ENCODE measurements around the gene GRAMD4. TPM values are rescaled to one million over a fixed set of nuclear protein-coding genes. Genes with fewer than 3 reads are reported as not detected.

Gene GRAMD4
- total and polyA plus RNA-seq, 10 of the 15 experiments (the other 5 are each of a cell fraction or from before 2014, with no cell fraction given): 0.21 to 45.5 (median 10.6) TPM

DNA sequence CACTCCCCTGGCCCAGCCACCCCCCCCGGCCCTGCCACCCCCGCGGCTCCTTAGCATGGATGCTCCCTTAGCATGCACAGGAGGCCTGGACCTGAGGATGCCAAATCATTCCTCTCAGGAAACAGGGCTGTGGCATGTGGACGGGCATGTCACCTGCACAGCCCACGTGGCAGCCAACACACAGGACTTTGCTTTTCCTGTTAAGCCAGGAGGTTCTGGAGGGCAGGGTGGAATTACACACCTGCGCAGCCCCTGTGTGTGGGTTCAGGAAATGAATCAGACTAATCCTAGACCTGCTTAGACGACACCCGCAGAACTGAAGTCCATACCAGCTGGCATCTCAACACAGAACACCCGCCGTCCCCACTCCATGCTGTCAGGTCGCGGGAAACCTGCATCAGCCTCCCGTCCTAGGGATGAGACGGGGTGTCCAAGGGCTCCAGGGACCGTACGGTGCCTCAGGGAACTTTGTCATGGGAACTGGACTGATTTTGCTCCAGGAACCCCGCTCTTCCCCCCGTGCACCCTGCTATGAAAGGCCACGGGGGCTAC, 107.7 kb downstream of the GRAMD4 start:
- Histone ChIP-seq H3K4me2 (ENCODE audit: control insufficient read depth, insufficient read depth) (no peak overlapping the region), H3K27ac (ENCODE audit: control insufficient read depth, insufficient read depth) (no peak overlapping the region), H3K27me3 (replicated peaks in 1 of 2; ENCODE audit: control insufficient read depth in 2 of 2, insufficient read depth in 2 of 2, low read length in 1 of 2) (no peaks in the 10 kb centered on the region), H2AFZ (ENCODE audit: control insufficient read depth, low read depth, low read length) (no peak overlapping the region), H3K36me3 (ENCODE audit: control insufficient read depth in 2 of 2, insufficient read depth in 2 of 2, low read length in 1 of 2) (peaks cover 3 to 13% of the 10 kb centered on the region in 2 experiments; a peak in 3 of 4 replicates), H3K4me3 (no peak overlapping the region), H4K20me1 (ENCODE audit: control insufficient read depth, insufficient read depth) (peaks cover 3% of the 10 kb centered on the region; the same call in 1 of the 2 replicates), H3K79me2 (ENCODE audit: control insufficient read depth, insufficient read depth, low read length) (peaks cover 13% of the 10 kb centered on the region), H3K4me1 (ENCODE audit: control insufficient read depth, insufficient read depth, low read length) (peaks cover 12% of the 10 kb centered on the region), H3K9ac (ENCODE audit: control insufficient read depth, insufficient read depth, low read length) (no peak overlapping the region), H3K9me3 (replicated peaks; ENCODE audit: control insufficient read depth, insufficient read depth, low read length) (no peaks in the 10 kb centered on the region)
- no peak for TF ChIP-seq TBL1XR1 (IDR thresholded peaks at IDR 0.05; ENCODE audit: low read depth, low read length)
- TF ChIP-seq TAF1 (IDR thresholded peaks at IDR 0.05; ENCODE audit: borderline replicate concordance, low read depth, low read length): no peak
- no peak for TF ChIP-seq LARP7 (IDR thresholded peaks at IDR 0.05)
- FAIRE-seq (no peak), DNase-seq (ENCODE audit: low read depth, low spot score) (no peak), ATAC-seq (no peak)
- ChIA-PET SMC1A (ENCODE audit: uncharacterized antibody, unreplicated experiment) (no interaction called here), POLR2A (no interaction called here), CTCF (interaction anchor here (0.6 to 1.6 kb wide), 2 partner anchors 31 to 32 kb away, joined by 3 to 5 read pairs; no protein-coding TSS in a partner anchor), RAD21 (ENCODE audit: unreplicated experiment) (no interaction called here)
- 94% methylated on average over 16 of the region's 19 CpGs for WGBS (ENCODE audit: insufficient coverage, insufficient replicate concordance, low lambda C conversion rate, missing lambda C conversion rate)
- in situ Hi-C loops (cut with MboI): no loop called here
- no TSS peak for BruUV-seq (replicated peaks)
- intact Hi-C loops (cut with micrococcal nuclease; ENCODE audit: unreplicated experiment): no loop called here

DNA sequence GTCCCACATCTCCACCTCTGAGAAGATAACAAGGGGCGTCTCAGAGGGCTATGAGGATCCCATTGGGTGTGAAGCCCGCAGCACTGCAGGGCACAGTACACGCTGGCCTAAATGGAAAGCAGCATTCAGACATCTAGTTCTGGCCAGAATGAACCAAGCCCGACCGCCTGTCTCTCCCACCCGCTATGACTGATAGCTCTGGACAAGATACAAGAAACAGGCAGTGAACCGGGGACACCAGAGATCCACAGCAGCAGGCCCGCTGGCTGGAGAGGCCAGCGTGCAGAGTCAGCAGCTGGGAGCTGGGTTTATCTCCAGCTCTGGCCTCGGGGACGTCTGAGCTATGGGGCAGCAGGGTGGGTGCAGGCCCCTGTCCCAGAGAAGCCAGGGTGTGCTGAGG, 108.3 kb downstream of the GRAMD4 start:
- H3K79me2 ChIP-seq (ENCODE audit: control insufficient read depth, insufficient read depth, low read length): peaks cover 14% of the 10 kb centered on the region
- DNase-seq (ENCODE audit: low read depth, low spot score): no peak
- H3K4me3 ChIP-seq: no peak overlapping the region
- ChIA-PET RAD21 (ENCODE audit: unreplicated experiment) (no interaction called here), CTCF (interaction anchor here (0.6 to 0.9 kb wide), 2 partner anchors 30 to 31 kb away, joined by 3 read pairs; no protein-coding TSS in a partner anchor), POLR2A (no interaction called here), SMC1A (ENCODE audit: uncharacterized antibody, unreplicated experiment) (no interaction called here)
- no peak overlapping the region for H2AFZ ChIP-seq (ENCODE audit: control insufficient read depth, low read depth, low read length)
- peaks cover 3 to 13% of the 10 kb centered on the region in 2 experiments; a peak in 3 of 4 replicates for H3K36me3 ChIP-seq (ENCODE audit: control insufficient read depth in 2 of 2, insufficient read depth in 2 of 2, low read length in 1 of 2)
- BruUV-seq (replicated peaks): no TSS peak
- intact Hi-C loops (cut with micrococcal nuclease; ENCODE audit: unreplicated experiment): no loop called here
- 97% methylated on average over 11 of the region's 11 CpGs for WGBS (ENCODE audit: insufficient coverage, insufficient replicate concordance, low lambda C conversion rate, missing lambda C conversion rate)
- H3K9ac ChIP-seq (ENCODE audit: control insufficient read depth, insufficient read depth, low read length): no peak overlapping the region
- no peak for ATAC-seq
- no peaks in the 10 kb centered on the region for H3K9me3 ChIP-seq (replicated peaks; ENCODE audit: control insufficient read depth, insufficient read depth, low read length)
- in situ Hi-C loops (cut with MboI): no loop called here
- FAIRE-seq: no peak
- H4K20me1 ChIP-seq (ENCODE audit: control insufficient read depth, insufficient read depth): peaks cover 3% of the 10 kb centered on the region; the same call in 1 of the 2 replicates
- H3K27me3 ChIP-seq (replicated peaks in 1 of 2; ENCODE audit: control insufficient read depth in 2 of 2, insufficient read depth in 2 of 2, low read length in 1 of 2): no peaks in the 10 kb centered on the region
- peaks cover 12% of the 10 kb centered on the region for H3K4me1 ChIP-seq (ENCODE audit: control insufficient read depth, insufficient read depth, low read length)
- no peak overlapping the region for H3K4me2 ChIP-seq (ENCODE audit: control insufficient read depth, insufficient read depth)
- no peak overlapping the region for H3K27ac ChIP-seq (ENCODE audit: control insufficient read depth, insufficient read depth)
- TF ChIP-seq, protein P1, sequence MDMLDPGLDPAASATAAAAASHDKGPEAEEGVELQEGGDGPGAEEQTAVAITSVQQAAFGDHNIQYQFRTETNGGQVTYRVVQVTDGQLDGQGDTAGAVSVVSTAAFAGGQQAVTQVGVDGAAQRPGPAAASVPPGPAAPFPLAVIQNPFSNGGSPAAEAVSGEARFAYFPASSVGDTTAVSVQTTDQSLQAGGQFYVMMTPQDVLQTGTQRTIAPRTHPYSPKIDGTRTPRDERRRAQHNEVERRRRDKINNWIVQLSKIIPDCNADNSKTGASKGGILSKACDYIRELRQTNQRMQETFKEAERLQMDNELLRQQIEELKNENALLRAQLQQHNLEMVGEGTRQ (IDR thresholded peaks at IDR 0.05; ENCODE audit: borderline replicate concordance, low read depth, low read length): no peak
- TF ChIP-seq ZNF384 (IDR thresholded peaks at IDR 0.05; ENCODE audit: borderline replicate concordance, low read depth, low read length) (no peak), ZNF24 (IDR thresholded peaks at IDR 0.05) (no peak), CBX3 (IDR thresholded peaks at IDR 0.05; ENCODE audit: borderline replicate concordance, low read depth) (no peak), POLR2A (IDR thresholded peaks at IDR 0.05; ENCODE audit: low read depth, low read length) (no peak), SUPT20H (IDR thresholded peaks at IDR 0.05; ENCODE audit: borderline replicate concordance, control insufficient read depth, low read depth, low read length) (no peak), DPF2 (IDR thresholded peaks at IDR 0.05) (no peak), SREBF1 (IDR thresholded peaks at IDR 0.05; ENCODE audit: low read length) (no peak)
- TF ChIP-seq, protein P2, sequence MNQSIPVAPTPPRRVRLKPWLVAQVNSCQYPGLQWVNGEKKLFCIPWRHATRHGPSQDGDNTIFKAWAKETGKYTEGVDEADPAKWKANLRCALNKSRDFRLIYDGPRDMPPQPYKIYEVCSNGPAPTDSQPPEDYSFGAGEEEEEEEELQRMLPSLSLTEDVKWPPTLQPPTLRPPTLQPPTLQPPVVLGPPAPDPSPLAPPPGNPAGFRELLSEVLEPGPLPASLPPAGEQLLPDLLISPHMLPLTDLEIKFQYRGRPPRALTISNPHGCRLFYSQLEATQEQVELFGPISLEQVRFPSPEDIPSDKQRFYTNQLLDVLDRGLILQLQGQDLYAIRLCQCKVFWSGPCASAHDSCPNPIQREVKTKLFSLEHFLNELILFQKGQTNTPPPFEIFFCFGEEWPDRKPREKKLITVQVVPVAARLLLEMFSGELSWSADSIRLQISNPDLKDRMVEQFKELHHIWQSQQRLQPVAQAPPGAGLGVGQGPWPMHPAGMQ (IDR thresholded peaks at IDR 0.05; ENCODE audit: borderline replicate concordance): no peak
- TF ChIP-seq, protein P3, sequence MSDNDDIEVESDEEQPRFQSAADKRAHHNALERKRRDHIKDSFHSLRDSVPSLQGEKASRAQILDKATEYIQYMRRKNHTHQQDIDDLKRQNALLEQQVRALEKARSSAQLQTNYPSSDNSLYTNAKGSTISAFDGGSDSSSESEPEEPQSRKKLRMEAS (IDR thresholded peaks at IDR 0.05; ENCODE audit: low read depth, low read length): no peak
